Transverse colon (tissue), 4 donors: ENCODE measurements around the gene ARL6IP5.

Experiments
- EP300 ChIP-seq: sonication (generic); formaldehyde crosslinking; IDR thresholded peaks from one replicate; pipeline ENCODE4 v1.6.1; 2017; ENCODE audit warnings: antibody characterized with exemption, low read depth
- POLR2A ChIP-seq: fragments of 450-650 bp; IDR thresholded peaks from one replicate; pipeline ENCODE4 v1.6.1; 2016; ENCODE audit warnings: antibody characterized with exemption, mild to moderate bottlenecking, moderate library complexity
- POLR2AphosphoS5 ChIP-seq, 3 donors: sonication (generic); formaldehyde crosslinking; IDR thresholded peaks; one replicate each; pipeline ENCODE4 v1.6.1; 2016; ENCODE audit warnings: antibody characterized with exemption in 3 of 3
- TF ChIP-seq, protein P1 (sequence below), 5 experiments: fragments of 200-600 bp in 3 of 5; fragments of 450-650 bp in 2 of 5; sonication (generic) in 3 of 5; IDR thresholded peaks; 1 replicate in 2 of 5; 2 replicates in 3 of 5; pipeline ENCODE4 v1.5.1; 2016 to 2017; ENCODE audit warnings: antibody characterized with exemption in 5 of 5, inconsistent platforms in 3 of 5, mild to moderate bottlenecking in 2 of 5, moderate library complexity in 1 of 5

DNA sequence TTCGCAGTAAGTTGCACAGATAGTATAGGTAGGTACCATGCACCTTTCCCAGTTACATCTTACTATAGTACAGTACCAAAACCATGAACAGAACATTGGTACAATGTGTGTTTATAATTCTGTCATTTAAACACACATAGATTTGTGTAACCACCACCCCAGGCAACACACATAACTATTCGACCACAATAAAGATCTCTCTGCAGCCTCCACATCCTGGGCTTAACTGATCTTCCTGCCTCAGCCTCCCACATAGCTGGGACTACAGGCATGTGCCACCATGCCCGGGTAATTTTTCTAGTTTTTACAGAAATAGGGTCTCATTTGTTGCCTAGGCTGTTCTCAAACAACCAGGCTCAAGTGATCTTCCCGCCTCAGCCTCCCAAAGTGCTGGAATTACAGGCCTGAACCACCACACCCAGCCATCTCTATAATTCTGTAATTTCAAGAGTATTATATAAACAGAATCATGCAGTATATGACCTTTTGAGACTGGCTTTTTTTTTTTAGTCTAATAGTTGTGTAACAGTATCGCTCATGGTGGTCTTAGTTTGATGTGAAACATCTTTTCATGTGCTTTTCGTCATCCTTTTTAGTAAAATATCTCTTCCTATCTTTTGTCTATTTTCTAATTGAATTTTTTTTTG is 19.3 kb upstream of the ARL6IP5 start:
- TF ChIP-seq POLR2A (no peak), EP300 (no peak), POLR2AphosphoS5 (IDR thresholded peaks at IDR 0.05) (no peak)
- TF ChIP-seq, protein P1, sequence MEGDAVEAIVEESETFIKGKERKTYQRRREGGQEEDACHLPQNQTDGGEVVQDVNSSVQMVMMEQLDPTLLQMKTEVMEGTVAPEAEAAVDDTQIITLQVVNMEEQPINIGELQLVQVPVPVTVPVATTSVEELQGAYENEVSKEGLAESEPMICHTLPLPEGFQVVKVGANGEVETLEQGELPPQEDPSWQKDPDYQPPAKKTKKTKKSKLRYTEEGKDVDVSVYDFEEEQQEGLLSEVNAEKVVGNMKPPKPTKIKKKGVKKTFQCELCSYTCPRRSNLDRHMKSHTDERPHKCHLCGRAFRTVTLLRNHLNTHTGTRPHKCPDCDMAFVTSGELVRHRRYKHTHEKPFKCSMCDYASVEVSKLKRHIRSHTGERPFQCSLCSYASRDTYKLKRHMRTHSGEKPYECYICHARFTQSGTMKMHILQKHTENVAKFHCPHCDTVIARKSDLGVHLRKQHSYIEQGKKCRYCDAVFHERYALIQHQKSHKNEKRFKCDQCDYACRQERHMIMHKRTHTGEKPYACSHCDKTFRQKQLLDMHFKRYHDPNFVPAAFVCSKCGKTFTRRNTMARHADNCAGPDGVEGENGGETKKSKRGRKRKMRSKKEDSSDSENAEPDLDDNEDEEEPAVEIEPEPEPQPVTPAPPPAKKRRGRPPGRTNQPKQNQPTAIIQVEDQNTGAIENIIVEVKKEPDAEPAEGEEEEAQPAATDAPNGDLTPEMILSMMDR (IDR thresholded peaks at IDR 0.05) = no peak
